SK-N-SH (cell line): ENCODE data around the gene KRTAP10-8. TPM values are rescaled to one million over a fixed set of nuclear protein-coding genes. Genes with fewer than 3 reads are reported as not detected.

ENCODE experiments used
- CTCF ChIA-PET: fragments of 300-600, 350-600 bp; formaldehyde crosslinking; extraction: SDS; loops from one replicate; lab custom pipeline; 2021; lab: Yijun Ruan, JAX
- POLR2A ChIA-PET: fragments of 350-600 bp; sonication (Branson Sonifier 250); formaldehyde crosslinking; extraction: SDS; loops from one replicate; lab custom pipeline; 2020; ENCODE audit warnings: antibody characterized with exemption, inconsistent platforms; lab: Yijun Ruan, JAX
- DNase-seq: peaks from one replicate; pipeline ENCODE4 v3.0.0; 2012
- H2AFZ ChIP-seq: fragments of 200-600 bp; sonication (generic); 2 replicates; pipeline ENCODE4 v1.8.1; 2016; ENCODE audit warnings: antibody characterized with exemption, mild to moderate bottlenecking, low read depth
- H3F3A ChIP-seq: fragments of 200-600 bp; sonication (generic); replicated peaks from 2 replicates; pipeline ENCODE3; 2016; ENCODE audit warnings: antibody characterized with exemption, mild to moderate bottlenecking; ENCODE audit not compliant: insufficient read depth
- H3K27ac ChIP-seq, 2 experiments: fragments of 200-500 bp in 1 of 2; fragments of 200-600 bp in 1 of 2; sonication (Bioruptor generic) in 1 of 2; sonication (generic), shearing (Covaris generic) in 1 of 2; 2 replicates each; pipeline versions ENCODE4 v1.5.1 to v1.6.1; 2014 to 2016; ENCODE audit warnings: low read depth in 2 of 2, inconsistent platforms in 1 of 2, low read length in 1 of 2, mild to moderate bottlenecking in 1 of 2, mixed read lengths in 1 of 2
- H3K27me3 ChIP-seq: fragments of 200-600 bp; sonication (generic), shearing (Covaris generic); 2 replicates; pipeline ENCODE4 v1.6.1; 2016; ENCODE audit warnings: mixed run types; ENCODE audit not compliant: insufficient read depth
- H3K36me3 ChIP-seq, 2 experiments: fragments of 200-500 bp in 1 of 2; fragments of 200-600 bp in 1 of 2; sonication (Bioruptor generic) in 1 of 2; sonication (generic) in 1 of 2; replicated peaks in 1 of 2; 2 replicates each; pipeline versions ENCODE3 to v1.5.1; 2014 to 2016; ENCODE audit warnings: low read length in 1 of 2, mild to moderate bottlenecking in 1 of 2; ENCODE audit not compliant: insufficient read depth in 2 of 2, control insufficient read depth in 1 of 2
- H3K4me1 ChIP-seq, 2 experiments: fragments of 200-500 bp in 1 of 2; fragments of 200-600 bp in 1 of 2; sonication (Bioruptor generic) in 1 of 2; sonication (generic), shearing (Covaris generic) in 1 of 2; 2 replicates each; pipeline versions ENCODE4 v1.5.1 to v1.6.1; 2014 to 2016; ENCODE audit warnings: low read depth in 1 of 2, low read length in 1 of 2, mixed run types in 1 of 2; ENCODE audit not compliant: insufficient read depth in 2 of 2, control insufficient read depth in 1 of 2
- H3K4me2 ChIP-seq: fragments of 200-600 bp; sonication (generic), shearing (Covaris generic); 2 replicates; pipeline ENCODE4 v1.6.1; 2017; ENCODE audit warnings: mixed run types
- H3K4me3 ChIP-seq, 2 experiments: fragments of 200-500 bp in 1 of 2; fragments of 200-600 bp in 1 of 2; sonication (Bioruptor generic) in 1 of 2; sonication (generic), shearing (Covaris generic) in 1 of 2; 2 replicates each; pipeline versions ENCODE4 v1.5.1 to v1.8.1; 2014 to 2016; ENCODE audit warnings: low read depth in 2 of 2, inconsistent platforms in 1 of 2, low read length in 1 of 2, mild to moderate bottlenecking in 1 of 2, mixed read lengths in 1 of 2, moderate library complexity in 1 of 2
- H3K79me2 ChIP-seq: fragments of 200-600 bp; sonication (generic); 2 replicates; pipeline ENCODE4 v1.8.1; 2017; ENCODE audit warnings: mild to moderate bottlenecking; ENCODE audit not compliant: insufficient read depth
- H3K9ac ChIP-seq: fragments of 200-600 bp; sonication (generic); 2 replicates; pipeline ENCODE4 v1.6.1; 2017; ENCODE audit warnings: mixed run types
- H3K9me2 ChIP-seq: fragments of 200-600 bp; sonication (generic); 2 replicates; pipeline ENCODE4 v1.6.1; 2017; ENCODE audit warnings: mixed run types
- H3K9me3 ChIP-seq: fragments of 200-600 bp; sonication (generic); 2 replicates; pipeline ENCODE4 v1.6.1; 2017; ENCODE audit warnings: mixed run types, mild to moderate bottlenecking, moderate library complexity
- H4K20me1 ChIP-seq: fragments of 200-600 bp; sonication (generic); 2 replicates; pipeline ENCODE4 v1.6.1; 2017; ENCODE audit warnings: mild to moderate bottlenecking, mixed run types; ENCODE audit not compliant: insufficient read depth
- ELF1 ChIP-seq: IDR thresholded peaks from 2 replicates; pipeline ENCODE4 v1.4.0; 2012
- EP300 ChIP-seq, 2 experiments: IDR thresholded peaks; 2 replicates each; pipeline versions ENCODE4 v1.4.0 to v1.6.1; 2012; ENCODE audit warnings: borderline replicate concordance in 1 of 2, low read depth in 1 of 2, low read length in 1 of 2
- EZH2phosphoT487 ChIP-seq: fragments of 200-600 bp; sonication (generic); IDR thresholded peaks from 2 replicates; pipeline ENCODE4 v1.6.1; 2017; ENCODE audit warnings: low read depth, mixed run types, mild to moderate bottlenecking, antibody characterized with exemption, moderate library complexity, borderline replicate concordance
- FOXM1 ChIP-seq: IDR thresholded peaks from 2 replicates; pipeline ENCODE4 v1.4.0; 2012; ENCODE audit warnings: low read depth, mild to moderate bottlenecking
- JUND ChIP-seq: IDR thresholded peaks from 2 replicates; pipeline ENCODE4 v1.4.0; 2012
- MEF2A ChIP-seq: IDR thresholded peaks from 2 replicates; pipeline ENCODE4 v1.4.0; 2012; ENCODE audit warnings: low read depth, borderline replicate concordance
- MXI1 ChIP-seq: IDR thresholded peaks from 2 replicates; pipeline ENCODE4 v1.6.1; 2012; ENCODE audit warnings: mild to moderate bottlenecking, low read depth, low read length, improper control_type of control experiment
- NFIC ChIP-seq: IDR thresholded peaks from 2 replicates; pipeline ENCODE4 v1.4.0; 2012; ENCODE audit warnings: borderline replicate concordance
- POLR2AphosphoS5 ChIP-seq: IDR thresholded peaks from 2 replicates; pipeline ENCODE4 v1.6.1; 2012; ENCODE audit warnings: low read depth, low read length
- RAD21 ChIP-seq: IDR thresholded peaks from 2 replicates; pipeline ENCODE4 v1.6.1; 2012; ENCODE audit warnings: mild to moderate bottlenecking, low read length
- RFX5 ChIP-seq: IDR thresholded peaks from 2 replicates; pipeline ENCODE4 v1.6.1; 2012; ENCODE audit warnings: mild to moderate bottlenecking, improper control_type of control experiment, low read length
- RXRA ChIP-seq: IDR thresholded peaks from 2 replicates; pipeline ENCODE4 v1.4.0; 2012; ENCODE audit warnings: low read depth, mild to moderate bottlenecking, borderline replicate concordance
- SIN3A ChIP-seq: IDR thresholded peaks from 2 replicates; pipeline ENCODE4 v1.6.1; 2012; ENCODE audit warnings: low read depth, mild to moderate bottlenecking, low read length, moderate library complexity, borderline replicate concordance
- TAF1 ChIP-seq: IDR thresholded peaks from 2 replicates; pipeline ENCODE4 v1.6.1; 2012; ENCODE audit warnings: low read depth, mild to moderate bottlenecking, low read length, moderate library complexity, borderline replicate concordance
- TCF12 ChIP-seq: IDR thresholded peaks from 2 replicates; pipeline ENCODE4 v1.4.0; 2012
- USF1 ChIP-seq: IDR thresholded peaks from 2 replicates; pipeline ENCODE4 v1.4.0; 2012; ENCODE audit warnings: low read depth, borderline replicate concordance
- WGBS: methylation state at CpG from one replicate; pipeline ENCODE4 v1.1.6; 2017; ENCODE audit warnings: low lambda C conversion rate; 5-methylcytosine and 5-hydroxymethylcytosine counted together
- polyA plus RNA-seq, 3 experiments: library from polyadenylated mRNA; depleted of rRNA; stranded (reverse); fragments of >200 nt; gene quantifications; 2 replicates each; pipeline ENCODE4 v1.2.3, GENCODE V29; 2012
- TF ChIP-seq, protein P1 (sequence below): IDR thresholded peaks from 2 replicates; pipeline ENCODE4 v1.4.0; 2012; ENCODE audit warnings: low read depth, borderline replicate concordance
- TF ChIP-seq, protein P2 (sequence below): IDR thresholded peaks from 2 replicates; pipeline ENCODE4; 2012
- TF ChIP-seq, protein P3 (sequence below): IDR thresholded peaks from 2 replicates; pipeline ENCODE4 v1.4.0; 2012; ENCODE audit warnings: low read depth
- TF ChIP-seq, protein P4 (sequence below): fragments of 200-600 bp; sonication (generic); IDR thresholded peaks from 2 replicates; pipeline ENCODE4 v1.6.1; 2017; ENCODE audit warnings: antibody characterized with exemption, mild to moderate bottlenecking, moderate library complexity

Gene KRTAP10-8
- polyA plus RNA-seq, 1 of the 3 experiments (the other 2 are of a cell fraction), result not detected

DNA sequence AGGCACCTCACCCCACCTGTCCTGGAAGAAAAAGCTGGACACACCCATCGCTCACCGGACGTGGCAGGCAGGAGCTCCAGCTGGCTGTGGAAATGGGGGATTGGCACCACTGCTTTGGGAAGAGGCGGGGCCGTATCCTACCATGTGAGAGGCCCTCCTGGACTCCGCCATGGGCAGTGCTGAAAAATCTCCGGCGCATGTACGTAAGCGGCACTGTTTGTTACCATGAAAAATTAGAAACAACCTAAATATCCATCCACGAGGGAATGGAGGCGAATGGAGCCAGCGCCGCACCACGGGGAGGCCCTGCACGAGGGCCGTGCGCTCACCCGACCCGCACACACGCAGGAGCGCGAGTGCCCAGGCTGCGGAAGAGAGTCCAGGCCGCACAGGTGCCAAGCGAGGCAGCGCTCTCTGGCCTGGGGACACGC is 3.1 kb downstream of the KRTAP10-8 start:
- H4K20me1 ChIP-seq, result no peaks in the 10 kb centered on the region
- peaks cover 6% of the 10 kb centered on the region; the same call in 1 of the 2 replicates for H3K9me3 ChIP-seq
- H3K4me1 ChIP-seq, result no peaks in the 10 kb centered on the region
- no peaks in the 10 kb centered on the region for H3K9me2 ChIP-seq
- H3K9ac ChIP-seq, result no peak overlapping the region
- H3K36me3 ChIP-seq, result no peaks in the 10 kb centered on the region
- ChIA-PET POLR2A (interaction anchor here (0.6 kb wide), 1 partner anchor 259 kb away, joined by 4 read pairs; the partner anchor contains the start of gene PTTG1IP), CTCF (no interaction called here)
- 47% methylated on average over 21 of the region's 28 CpGs for WGBS
- no peaks in the 10 kb centered on the region for H3F3A ChIP-seq
- no peak overlapping the region for H2AFZ ChIP-seq
- H3K27ac ChIP-seq, result no peak overlapping the region
- DNase-seq, result no peak
- peaks cover 49% of the 10 kb centered on the region for H3K27me3 ChIP-seq
- no peak for TF ChIP-seq RFX5
- TF ChIP-seq, protein P1, sequence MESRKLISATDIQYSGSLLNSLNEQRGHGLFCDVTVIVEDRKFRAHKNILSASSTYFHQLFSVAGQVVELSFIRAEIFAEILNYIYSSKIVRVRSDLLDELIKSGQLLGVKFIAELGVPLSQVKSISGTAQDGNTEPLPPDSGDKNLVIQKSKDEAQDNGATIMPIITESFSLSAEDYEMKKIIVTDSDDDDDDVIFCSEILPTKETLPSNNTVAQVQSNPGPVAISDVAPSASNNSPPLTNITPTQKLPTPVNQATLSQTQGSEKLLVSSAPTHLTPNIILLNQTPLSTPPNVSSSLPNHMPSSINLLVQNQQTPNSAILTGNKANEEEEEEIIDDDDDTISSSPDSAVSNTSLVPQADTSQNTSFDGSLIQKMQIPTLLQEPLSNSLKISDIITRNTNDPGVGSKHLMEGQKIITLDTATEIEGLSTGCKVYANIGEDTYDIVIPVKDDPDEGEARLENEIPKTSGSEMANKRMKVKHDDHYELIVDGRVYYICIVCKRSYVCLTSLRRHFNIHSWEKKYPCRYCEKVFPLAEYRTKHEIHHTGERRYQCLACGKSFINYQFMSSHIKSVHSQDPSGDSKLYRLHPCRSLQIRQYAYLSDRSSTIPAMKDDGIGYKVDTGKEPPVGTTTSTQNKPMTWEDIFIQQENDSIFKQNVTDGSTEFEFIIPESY, result no peak
- no peak for TF ChIP-seq FOXM1
- TF ChIP-seq, all 33 proteins: peak for 0
- Histone ChIP-seq H3K4me3 (no peak overlapping the region), H3K4me2 (no peak overlapping the region), H3K79me2 (no peaks in the 10 kb centered on the region)

GRCh38 chr21:44615466-44615865 is 3.6 kb downstream of the KRTAP10-8 start:
- ChIA-PET CTCF (interaction anchor here (0.6 kb wide), 1 partner anchor 178 kb away, joined by 3 read pairs; no protein-coding TSS in a partner anchor), POLR2A (interaction anchor here (0.6 kb wide), 1 partner anchor 258 kb away, joined by 4 read pairs; the partner anchor contains the start of gene PTTG1IP)
- Histone ChIP-seq H3K79me2 (no peaks in the 10 kb centered on the region), H3K36me3 (no peaks in the 10 kb centered on the region), H2AFZ (no peak overlapping the region), H4K20me1 (no peaks in the 10 kb centered on the region), H3K9me3 (peaks cover 8% of the 10 kb centered on the region; the same call in 1 of the 2 replicates), H3K4me3 (no peak overlapping the region), H3K27ac (no peak overlapping the region), H3K4me2 (no peak overlapping the region), H3K4me1 (no peaks in the 10 kb centered on the region), H3K27me3 (peaks cover 49% of the 10 kb centered on the region), H3K9me2 (no peaks in the 10 kb centered on the region), H3F3A (no peaks in the 10 kb centered on the region), H3K9ac (no peak overlapping the region)
- no peak for DNase-seq
- WGBS, result 26% methylated on average over 8 of the region's 8 CpGs
- TF ChIP-seq MEF2A, result no peak
- no peak for TF ChIP-seq SIN3A
- TF ChIP-seq TAF1, result no peak
- TF ChIP-seq RXRA, result no peak
- TF ChIP-seq, protein P2, sequence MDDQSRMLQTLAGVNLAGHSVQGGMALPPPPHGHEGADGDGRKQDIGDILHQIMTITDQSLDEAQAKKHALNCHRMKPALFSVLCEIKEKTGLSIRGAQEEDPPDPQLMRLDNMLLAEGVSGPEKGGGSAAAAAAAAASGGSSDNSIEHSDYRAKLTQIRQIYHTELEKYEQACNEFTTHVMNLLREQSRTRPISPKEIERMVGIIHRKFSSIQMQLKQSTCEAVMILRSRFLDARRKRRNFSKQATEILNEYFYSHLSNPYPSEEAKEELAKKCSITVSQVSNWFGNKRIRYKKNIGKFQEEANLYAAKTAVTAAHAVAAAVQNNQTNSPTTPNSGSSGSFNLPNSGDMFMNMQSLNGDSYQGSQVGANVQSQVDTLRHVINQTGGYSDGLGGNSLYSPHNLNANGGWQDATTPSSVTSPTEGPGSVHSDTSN, result no peak
- TF ChIP-seq, protein P1, result no peak
- no peak for TF ChIP-seq JUND
- no peak for TF ChIP-seq TCF12
- no peak for TF ChIP-seq USF1
- no peak for TF ChIP-seq ELF1
- TF ChIP-seq NFIC, result no peak
- TF ChIP-seq, protein P3, sequence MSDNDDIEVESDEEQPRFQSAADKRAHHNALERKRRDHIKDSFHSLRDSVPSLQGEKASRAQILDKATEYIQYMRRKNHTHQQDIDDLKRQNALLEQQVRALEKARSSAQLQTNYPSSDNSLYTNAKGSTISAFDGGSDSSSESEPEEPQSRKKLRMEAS, result no peak
- no peak for TF ChIP-seq EP300 (IDR thresholded peaks at IDR 0.05; ENCODE audit: borderline replicate concordance in 1 of 2, low read depth in 1 of 2, low read length in 1 of 2)
- no peak for TF ChIP-seq MXI1
- TF ChIP-seq EZH2phosphoT487, result no peak
- no peak for TF ChIP-seq POLR2AphosphoS5
- TF ChIP-seq, protein P4, sequence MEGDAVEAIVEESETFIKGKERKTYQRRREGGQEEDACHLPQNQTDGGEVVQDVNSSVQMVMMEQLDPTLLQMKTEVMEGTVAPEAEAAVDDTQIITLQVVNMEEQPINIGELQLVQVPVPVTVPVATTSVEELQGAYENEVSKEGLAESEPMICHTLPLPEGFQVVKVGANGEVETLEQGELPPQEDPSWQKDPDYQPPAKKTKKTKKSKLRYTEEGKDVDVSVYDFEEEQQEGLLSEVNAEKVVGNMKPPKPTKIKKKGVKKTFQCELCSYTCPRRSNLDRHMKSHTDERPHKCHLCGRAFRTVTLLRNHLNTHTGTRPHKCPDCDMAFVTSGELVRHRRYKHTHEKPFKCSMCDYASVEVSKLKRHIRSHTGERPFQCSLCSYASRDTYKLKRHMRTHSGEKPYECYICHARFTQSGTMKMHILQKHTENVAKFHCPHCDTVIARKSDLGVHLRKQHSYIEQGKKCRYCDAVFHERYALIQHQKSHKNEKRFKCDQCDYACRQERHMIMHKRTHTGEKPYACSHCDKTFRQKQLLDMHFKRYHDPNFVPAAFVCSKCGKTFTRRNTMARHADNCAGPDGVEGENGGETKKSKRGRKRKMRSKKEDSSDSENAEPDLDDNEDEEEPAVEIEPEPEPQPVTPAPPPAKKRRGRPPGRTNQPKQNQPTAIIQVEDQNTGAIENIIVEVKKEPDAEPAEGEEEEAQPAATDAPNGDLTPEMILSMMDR, result no peak
- no peak for TF ChIP-seq RAD21
- no peak for TF ChIP-seq RFX5
